ENCODE data around the gene MINDY4.

The MINDY4 gene

GRCh38 chr7:30905078-30906012 lies 134.1 kb downstream of the MINDY4 start:
- Histone ChIP-seq H3K27me3 (ENCODE audit: low read length) (no peaks in the 10 kb centered on the region), H3F3A (ENCODE audit: insufficient read depth) (no peaks in the 10 kb centered on the region), H3K9me2 (replicated peaks; ENCODE audit: insufficient read depth, low read length) (no peaks in the 10 kb centered on the region), H3K9me3 (ENCODE audit: insufficient read depth, low read length) (no peaks in the 10 kb centered on the region), H3K4me3 (ENCODE audit: insufficient read depth, low read length, poor library complexity, severe bottlenecking) (no peak overlapping the region), H3K27ac (ENCODE audit: low read depth, low read length) (no peak overlapping the region), H4K20me1 (ENCODE audit: low read depth, low read length) (no peaks in the 10 kb centered on the region), H3K9ac (ENCODE audit: low read length) (no peak overlapping the region), H3K79me2 (ENCODE audit: insufficient read depth, low read length) (no peaks in the 10 kb centered on the region), H3K36me3 (ENCODE audit: low read length) (no peaks in the 10 kb centered on the region), H3K4me2 (ENCODE audit: low read depth, low read length, poor library complexity, severe bottlenecking) (no peak overlapping the region), H2AFZ (ENCODE audit: low read depth, low read length, severe bottlenecking) (no peak overlapping the region)
- no peak for TF ChIP-seq EZH2phosphoT487 (conservative IDR thresholded peaks at IDR 0.05; ENCODE audit: low read length)
- no peak for TF ChIP-seq CTCF (IDR thresholded peaks at IDR 0.05; ENCODE audit: insufficient read depth, low read length, poor library complexity, severe bottlenecking)

DNA sequence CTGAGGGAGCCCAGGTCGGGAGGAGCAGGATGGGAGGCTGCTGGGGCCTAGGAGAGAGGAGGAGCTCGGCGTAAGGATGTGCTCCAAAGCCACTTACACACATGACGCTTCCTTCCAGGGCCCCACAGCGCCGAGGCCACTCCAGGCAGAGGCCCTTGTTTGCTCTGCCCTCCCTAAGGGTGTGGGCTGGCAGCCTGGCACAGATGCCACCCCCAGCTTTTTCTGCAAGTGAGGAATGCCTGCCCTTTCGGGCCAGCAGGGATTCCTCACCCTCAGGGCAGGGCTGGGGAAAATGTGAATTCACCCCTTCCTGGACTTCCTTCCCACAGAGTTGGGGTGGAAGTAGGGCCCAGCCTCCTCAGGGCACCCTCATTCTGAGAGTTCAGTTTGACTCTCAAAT lies 134.8 kb downstream of the MINDY4 start:
- H3K79me2 ChIP-seq (ENCODE audit: insufficient read depth, low read length) = no peaks in the 10 kb centered on the region
- no peaks in the 10 kb centered on the region for H3K27me3 ChIP-seq (ENCODE audit: low read length)
- H2AFZ ChIP-seq (ENCODE audit: low read depth, low read length, severe bottlenecking) = no peak overlapping the region
- H3K9me2 ChIP-seq (replicated peaks; ENCODE audit: insufficient read depth, low read length) = no peaks in the 10 kb centered on the region
- H3K36me3 ChIP-seq (ENCODE audit: low read length) = no peaks in the 10 kb centered on the region
- H3F3A ChIP-seq (ENCODE audit: insufficient read depth) = no peaks in the 10 kb centered on the region
- H3K27ac ChIP-seq (ENCODE audit: low read depth, low read length) = no peak overlapping the region
- H3K9ac ChIP-seq (ENCODE audit: low read length) = no peak overlapping the region
- no peaks in the 10 kb centered on the region for H4K20me1 ChIP-seq (ENCODE audit: low read depth, low read length)
- TF ChIP-seq CTCF (IDR thresholded peaks at IDR 0.05; ENCODE audit: insufficient read depth, low read length, poor library complexity, severe bottlenecking) = no peak
- TF ChIP-seq EZH2phosphoT487 (conservative IDR thresholded peaks at IDR 0.05; ENCODE audit: low read length) = no peak
- no peak overlapping the region for H3K4me2 ChIP-seq (ENCODE audit: low read depth, low read length, poor library complexity, severe bottlenecking)
- H3K9me3 ChIP-seq (ENCODE audit: insufficient read depth, low read length) = no peaks in the 10 kb centered on the region
- H3K4me3 ChIP-seq (ENCODE audit: insufficient read depth, low read length, poor library complexity, severe bottlenecking) = no peak overlapping the region

- Histone ChIP-seq H4K20me1 (ENCODE audit: low read depth, low read length) (no peaks in the 10 kb centered on the region), H3K36me3 (ENCODE audit: low read length) (no peaks in the 10 kb centered on the region), H3K79me2 (ENCODE audit: insufficient read depth, low read length) (no peaks in the 10 kb centered on the region), H3K27me3 (ENCODE audit: low read length) (no peaks in the 10 kb centered on the region), H3K9me3 (ENCODE audit: insufficient read depth, low read length) (no peaks in the 10 kb centered on the region), H3K4me2 (ENCODE audit: low read depth, low read length, poor library complexity, severe bottlenecking) (no peak overlapping the region), H3F3A (ENCODE audit: insufficient read depth) (no peaks in the 10 kb centered on the region), H3K27ac (ENCODE audit: low read depth, low read length) (no peak overlapping the region), H3K4me3 (ENCODE audit: insufficient read depth, low read length, poor library complexity, severe bottlenecking) (no peak overlapping the region), H3K9ac (ENCODE audit: low read length) (no peak overlapping the region), H2AFZ (ENCODE audit: low read depth, low read length, severe bottlenecking) (no peak overlapping the region), H3K9me2 (replicated peaks; ENCODE audit: insufficient read depth, low read length) (no peaks in the 10 kb centered on the region)
- no peak for TF ChIP-seq CTCF (IDR thresholded peaks at IDR 0.05; ENCODE audit: insufficient read depth, low read length, poor library complexity, severe bottlenecking)
- TF ChIP-seq EZH2phosphoT487 (conservative IDR thresholded peaks at IDR 0.05; ENCODE audit: low read length) = no peak
Measured at GRCh38 chr7:30906515-30907240, 135.5 kb downstream of the MINDY4 start.

Data from SU-DHL-6 (cell line).